Measurements from ENCODE around the gene TLE6. TPM values are rescaled to one million over a fixed set of nuclear protein-coding genes. Genes with fewer than 3 reads are reported as not detected.

The TLE6 gene
- polyA plus RNA-seq, 1 donor from 2014 or later, result 5.7 TPM

DNA sequence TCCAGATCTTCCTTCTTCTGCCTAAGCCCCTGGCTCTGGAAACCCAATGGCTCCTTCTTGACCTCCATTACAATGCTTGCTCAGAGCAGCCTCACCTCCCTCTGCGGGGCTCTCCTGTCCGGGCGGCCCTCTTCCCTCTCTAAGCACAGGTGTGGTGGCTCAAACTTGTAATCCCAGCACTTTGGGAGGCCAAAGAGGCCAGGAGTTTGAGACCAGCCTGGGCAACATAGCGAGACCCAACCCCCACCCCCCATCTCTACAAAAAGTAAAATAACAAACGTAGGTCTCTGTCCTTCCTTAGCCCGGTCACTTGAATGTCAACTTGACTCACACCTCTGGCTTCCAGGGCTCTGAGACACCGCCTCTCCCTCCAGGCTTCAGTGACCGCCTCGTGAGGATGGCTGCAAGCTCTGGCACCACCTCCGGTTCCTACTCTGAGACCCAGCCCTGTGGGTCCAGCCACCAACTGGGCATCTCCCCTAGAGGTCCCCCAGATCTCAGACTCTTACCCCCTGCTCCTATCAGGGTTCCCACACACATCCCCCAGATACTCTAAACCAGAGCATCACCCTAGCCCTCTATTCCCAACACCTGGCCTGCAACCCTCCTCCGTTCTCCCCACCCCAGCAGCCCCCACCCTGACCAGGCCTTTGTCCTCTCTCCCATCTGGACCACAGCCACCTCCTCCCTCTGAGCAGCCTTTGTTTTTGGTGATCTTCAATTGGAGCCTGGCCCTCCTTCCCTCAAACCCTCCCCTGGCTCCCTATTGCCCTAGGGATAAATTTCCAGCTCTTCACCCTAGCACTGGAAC lies 56.4 kb downstream of the TLE6 start:
- H3K9me3 ChIP-seq (ENCODE audit: low read length), result no peaks in the 10 kb centered on the region
- H3K9ac ChIP-seq (ENCODE audit: low read length), result no peak overlapping the region
- no peak overlapping the region for H3K4me3 ChIP-seq (ENCODE audit: low read length)
- H3K79me2 ChIP-seq (replicated peaks; ENCODE audit: insufficient read depth, low read length), result no peaks in the 10 kb centered on the region
- no peak overlapping the region for H3K4me2 ChIP-seq (ENCODE audit: low read length)
- no peaks in the 10 kb centered on the region for H3K36me3 ChIP-seq (ENCODE audit: insufficient read depth, low read length)
- no peak overlapping the region for H2AFZ ChIP-seq (ENCODE audit: low read depth, low read length)
- peaks cover 65% of the 10 kb centered on the region for H3K27me3 ChIP-seq (ENCODE audit: insufficient read depth, low read depth, low read length)
- no peak for TF ChIP-seq TAF1 (IDR thresholded peaks at IDR 0.05; ENCODE audit: low read depth)
- TF ChIP-seq SMC3 (conservative IDR thresholded peaks at IDR 0.05; ENCODE audit: poor library complexity), result no peak
- TF ChIP-seq, protein P1, sequence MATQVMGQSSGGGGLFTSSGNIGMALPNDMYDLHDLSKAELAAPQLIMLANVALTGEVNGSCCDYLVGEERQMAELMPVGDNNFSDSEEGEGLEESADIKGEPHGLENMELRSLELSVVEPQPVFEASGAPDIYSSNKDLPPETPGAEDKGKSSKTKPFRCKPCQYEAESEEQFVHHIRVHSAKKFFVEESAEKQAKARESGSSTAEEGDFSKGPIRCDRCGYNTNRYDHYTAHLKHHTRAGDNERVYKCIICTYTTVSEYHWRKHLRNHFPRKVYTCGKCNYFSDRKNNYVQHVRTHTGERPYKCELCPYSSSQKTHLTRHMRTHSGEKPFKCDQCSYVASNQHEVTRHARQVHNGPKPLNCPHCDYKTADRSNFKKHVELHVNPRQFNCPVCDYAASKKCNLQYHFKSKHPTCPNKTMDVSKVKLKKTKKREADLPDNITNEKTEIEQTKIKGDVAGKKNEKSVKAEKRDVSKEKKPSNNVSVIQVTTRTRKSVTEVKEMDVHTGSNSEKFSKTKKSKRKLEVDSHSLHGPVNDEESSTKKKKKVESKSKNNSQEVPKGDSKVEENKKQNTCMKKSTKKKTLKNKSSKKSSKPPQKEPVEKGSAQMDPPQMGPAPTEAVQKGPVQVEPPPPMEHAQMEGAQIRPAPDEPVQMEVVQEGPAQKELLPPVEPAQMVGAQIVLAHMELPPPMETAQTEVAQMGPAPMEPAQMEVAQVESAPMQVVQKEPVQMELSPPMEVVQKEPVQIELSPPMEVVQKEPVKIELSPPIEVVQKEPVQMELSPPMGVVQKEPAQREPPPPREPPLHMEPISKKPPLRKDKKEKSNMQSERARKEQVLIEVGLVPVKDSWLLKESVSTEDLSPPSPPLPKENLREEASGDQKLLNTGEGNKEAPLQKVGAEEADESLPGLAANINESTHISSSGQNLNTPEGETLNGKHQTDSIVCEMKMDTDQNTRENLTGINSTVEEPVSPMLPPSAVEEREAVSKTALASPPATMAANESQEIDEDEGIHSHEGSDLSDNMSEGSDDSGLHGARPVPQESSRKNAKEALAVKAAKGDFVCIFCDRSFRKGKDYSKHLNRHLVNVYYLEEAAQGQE (IDR thresholded peaks at IDR 0.05; ENCODE audit: borderline replicate concordance), result no peak
- no peak for TF ChIP-seq EZH2 (IDR thresholded peaks at IDR 0.05; ENCODE audit: borderline replicate concordance, insufficient read depth, low read length, poor library complexity, severe bottlenecking)
- TF ChIP-seq EP300 (conservative IDR thresholded peaks at IDR 0.05; ENCODE audit: poor library complexity, severe bottlenecking), result no peak
- no peak for TF ChIP-seq RAD21 (conservative IDR thresholded peaks at IDR 0.05)
- no peak for TF ChIP-seq POLR2AphosphoS5 (IDR thresholded peaks at IDR 0.05)
- TF ChIP-seq MXI1 (conservative IDR thresholded peaks at IDR 0.05; ENCODE audit: poor library complexity, severe bottlenecking), result no peak
- TF ChIP-seq, protein P2, sequence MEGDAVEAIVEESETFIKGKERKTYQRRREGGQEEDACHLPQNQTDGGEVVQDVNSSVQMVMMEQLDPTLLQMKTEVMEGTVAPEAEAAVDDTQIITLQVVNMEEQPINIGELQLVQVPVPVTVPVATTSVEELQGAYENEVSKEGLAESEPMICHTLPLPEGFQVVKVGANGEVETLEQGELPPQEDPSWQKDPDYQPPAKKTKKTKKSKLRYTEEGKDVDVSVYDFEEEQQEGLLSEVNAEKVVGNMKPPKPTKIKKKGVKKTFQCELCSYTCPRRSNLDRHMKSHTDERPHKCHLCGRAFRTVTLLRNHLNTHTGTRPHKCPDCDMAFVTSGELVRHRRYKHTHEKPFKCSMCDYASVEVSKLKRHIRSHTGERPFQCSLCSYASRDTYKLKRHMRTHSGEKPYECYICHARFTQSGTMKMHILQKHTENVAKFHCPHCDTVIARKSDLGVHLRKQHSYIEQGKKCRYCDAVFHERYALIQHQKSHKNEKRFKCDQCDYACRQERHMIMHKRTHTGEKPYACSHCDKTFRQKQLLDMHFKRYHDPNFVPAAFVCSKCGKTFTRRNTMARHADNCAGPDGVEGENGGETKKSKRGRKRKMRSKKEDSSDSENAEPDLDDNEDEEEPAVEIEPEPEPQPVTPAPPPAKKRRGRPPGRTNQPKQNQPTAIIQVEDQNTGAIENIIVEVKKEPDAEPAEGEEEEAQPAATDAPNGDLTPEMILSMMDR (IDR thresholded peaks at IDR 0.05; ENCODE audit: poor library complexity, severe bottlenecking), result no peak
- H3F3A ChIP-seq (ENCODE audit: insufficient read depth, low read length, poor library complexity, severe bottlenecking), result no peaks in the 10 kb centered on the region
- no peaks in the 10 kb centered on the region for H3K9me2 ChIP-seq (ENCODE audit: insufficient read depth, low read length)
- H4K20me1 ChIP-seq (ENCODE audit: insufficient read depth), result no peaks in the 10 kb centered on the region
- H3K27ac ChIP-seq (ENCODE audit: low read length), result no peak overlapping the region

DNA sequence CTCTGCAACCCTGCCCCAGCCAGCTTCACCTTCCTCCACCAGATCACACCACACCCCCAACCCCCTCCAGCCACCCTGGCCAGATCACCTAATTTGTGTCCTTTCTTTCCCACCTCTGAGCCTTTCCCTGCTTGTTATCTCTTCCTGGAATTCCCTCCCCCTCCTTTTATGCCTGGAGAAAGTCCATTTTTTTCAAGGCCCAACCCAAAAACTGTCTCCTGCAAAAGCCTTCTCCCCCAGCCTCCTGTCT lies 57.0 kb downstream of the TLE6 start:
- Histone ChIP-seq H3K79me2 (replicated peaks; ENCODE audit: insufficient read depth, low read length) (no peaks in the 10 kb centered on the region), H2AFZ (ENCODE audit: low read depth, low read length) (no peak overlapping the region), H3K4me3 (ENCODE audit: low read length) (peak overlapping the region; percentile 64), H3K9ac (ENCODE audit: low read length) (no peak overlapping the region), H3K4me2 (ENCODE audit: low read length) (no peak overlapping the region), H3K27me3 (ENCODE audit: insufficient read depth, low read depth, low read length) (peaks cover 68% of the 10 kb centered on the region), H3K9me2 (ENCODE audit: insufficient read depth, low read length) (no peaks in the 10 kb centered on the region), H3K36me3 (ENCODE audit: insufficient read depth, low read length) (no peaks in the 10 kb centered on the region), H4K20me1 (ENCODE audit: insufficient read depth) (no peaks in the 10 kb centered on the region), H3F3A (ENCODE audit: insufficient read depth, low read length, poor library complexity, severe bottlenecking) (no peaks in the 10 kb centered on the region), H3K27ac (ENCODE audit: low read length) (no peak overlapping the region), H3K9me3 (ENCODE audit: low read length) (no peaks in the 10 kb centered on the region)
- no peak for TF ChIP-seq TAF1 (IDR thresholded peaks at IDR 0.05; ENCODE audit: low read depth)
- no peak for TF ChIP-seq POLR2AphosphoS5 (IDR thresholded peaks at IDR 0.05)
- no peak for TF ChIP-seq EZH2 (IDR thresholded peaks at IDR 0.05; ENCODE audit: borderline replicate concordance, insufficient read depth, low read length, poor library complexity, severe bottlenecking)
- no peak for TF ChIP-seq RAD21 (conservative IDR thresholded peaks at IDR 0.05)
